HG02588 (cell line): ENCODE measurements around the gene PROX2.
A peak's percentile ranks its signal among the peaks of the same experiment; 100 is the strongest.

Experiments
- ATAC-seq: cut with Tn5 transposase; IDR thresholded peaks from one replicate; pipeline ENCODE4 v1.9.1; 2021; ENCODE audit warnings: mild to moderate bottlenecking, moderate library complexity; ENCODE audit not compliant: unreplicated experiment

PROX2 gene

GRCh38 chr14:74852922-74853530 lies 22.9 kb downstream of the PROX2 start:
- ATAC-seq, result no peak

DNA sequence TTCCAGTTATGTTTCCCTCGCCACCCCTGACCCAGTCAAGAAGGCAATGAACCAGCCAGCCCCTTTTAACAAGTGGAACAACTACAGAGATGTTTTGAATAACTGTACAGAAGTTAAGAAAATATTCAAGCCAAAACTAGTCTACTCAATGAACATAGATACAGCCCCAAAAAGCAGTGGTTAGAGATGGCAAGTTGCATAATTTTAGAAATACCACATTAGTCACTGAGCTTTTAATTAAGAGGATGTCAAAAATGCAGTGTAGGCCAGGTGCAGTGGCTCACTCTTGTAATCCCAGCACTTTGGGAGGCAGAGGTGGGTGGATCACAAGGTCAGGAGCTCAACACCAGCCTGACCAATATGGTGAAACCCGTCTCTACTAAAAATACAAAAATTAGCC lies 27.2 kb downstream of the PROX2 start:
- ATAC-seq, result no peak

DNA sequence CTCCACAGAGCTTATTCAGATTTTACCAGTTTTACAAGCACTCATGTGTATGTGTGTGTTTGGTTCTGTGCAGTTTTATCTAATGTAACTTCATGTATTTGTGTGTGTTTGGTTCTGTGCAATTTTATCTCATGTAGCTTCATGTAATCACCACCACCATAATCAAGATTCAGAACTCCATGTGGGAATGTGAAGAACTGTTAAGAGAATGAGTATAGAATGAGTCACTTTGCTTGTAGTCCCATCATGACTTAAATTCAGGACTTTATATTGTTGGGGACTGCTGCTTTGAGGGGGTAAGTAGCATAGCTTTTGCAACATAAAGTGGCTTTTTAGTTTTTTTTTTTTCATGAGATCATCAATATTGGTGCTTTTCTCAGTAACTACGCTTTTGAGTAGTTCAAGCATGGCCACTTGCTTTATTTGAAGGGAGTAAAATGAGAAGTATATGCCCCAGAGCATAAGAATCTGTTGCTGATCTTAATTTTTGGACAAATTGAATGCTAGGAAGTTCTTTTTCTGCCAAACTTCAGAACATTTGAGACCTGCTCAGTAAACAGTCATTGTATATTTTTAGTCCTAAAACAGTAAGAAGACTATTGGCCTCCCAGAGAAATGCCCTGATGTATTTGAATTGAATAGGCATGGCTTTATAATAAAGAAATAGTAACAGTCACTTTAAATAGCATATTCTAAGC lies 28.8 kb downstream of the PROX2 start:
- ATAC-seq, result no peak

- no peak for ATAC-seq
These were observed 29.8 kb downstream of the PROX2 start for GRCh38 chr14:74846168-74846567.

GRCh38 chr14:74843653-74844052 lies 32.3 kb downstream of the PROX2 start:
- no peak for ATAC-seq

- peak; percentile 77 for ATAC-seq
These were observed 34.4 kb downstream of the PROX2 start for GRCh38 chr14:74841230-74842207.

DNA sequence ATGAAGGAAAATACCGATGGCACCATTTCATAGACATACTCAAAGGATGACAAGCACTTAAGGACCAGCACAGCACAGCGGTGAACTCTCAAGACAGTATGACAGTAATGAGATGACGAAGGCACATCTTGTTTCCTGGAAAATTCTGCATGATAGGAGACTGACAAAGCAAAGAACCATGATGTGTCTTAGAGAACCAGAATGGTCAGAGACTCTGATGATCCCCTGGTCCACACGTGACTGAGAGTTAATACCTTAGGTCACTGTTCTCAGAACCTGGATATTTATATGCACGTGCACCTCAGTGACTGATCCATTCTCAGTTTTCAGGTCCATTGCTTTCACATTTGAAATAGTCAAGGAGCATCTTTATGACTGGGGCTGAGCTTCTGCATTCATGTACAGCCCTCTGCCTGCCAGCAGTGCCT lies 35.3 kb downstream of the PROX2 start:
- no peak for ATAC-seq

GRCh38 chr14:74838166-74838565 lies 37.8 kb downstream of the PROX2 start:
- no peak for ATAC-seq

- no peak for ATAC-seq
These were observed 39.5 kb downstream of the PROX2 start for GRCh38 chr14:74836251-74836960.

DNA sequence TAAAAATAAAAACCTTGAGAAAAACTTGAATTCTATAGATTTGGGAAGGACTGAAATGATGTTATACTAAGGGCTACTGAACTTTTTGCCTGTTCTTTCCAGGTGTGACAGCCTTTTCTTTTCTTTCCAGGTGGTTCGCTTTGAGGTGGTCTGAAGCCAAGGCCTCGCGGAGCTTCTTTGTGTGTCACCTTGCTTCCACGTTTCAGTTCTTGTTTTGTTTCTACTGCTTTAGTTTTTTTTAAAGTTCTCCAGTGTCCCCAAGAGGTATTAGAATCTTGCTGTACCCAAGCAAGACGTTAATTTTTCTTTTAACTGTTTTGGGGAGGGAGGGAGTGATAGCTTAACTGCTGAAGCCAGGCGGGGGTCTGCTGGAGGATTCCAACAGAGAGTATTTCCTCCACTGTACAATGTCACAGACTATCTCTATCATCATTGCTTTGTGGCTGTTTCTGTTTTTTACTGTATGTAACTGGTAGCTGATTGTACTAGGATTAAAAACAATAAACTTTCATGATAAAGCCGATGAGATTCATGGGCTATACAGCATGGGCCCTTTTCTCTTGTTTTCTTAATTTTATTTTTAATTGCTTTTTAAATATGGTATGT lies 40.2 kb downstream of the PROX2 start:
- no peak for ATAC-seq

GRCh38 chr14:74834692-74835392 lies 41.1 kb downstream of the PROX2 start:
- ATAC-seq, result no peak

GRCh38 chr14:74832849-74833248 lies 43.1 kb downstream of the PROX2 start:
- no peak for ATAC-seq

DNA sequence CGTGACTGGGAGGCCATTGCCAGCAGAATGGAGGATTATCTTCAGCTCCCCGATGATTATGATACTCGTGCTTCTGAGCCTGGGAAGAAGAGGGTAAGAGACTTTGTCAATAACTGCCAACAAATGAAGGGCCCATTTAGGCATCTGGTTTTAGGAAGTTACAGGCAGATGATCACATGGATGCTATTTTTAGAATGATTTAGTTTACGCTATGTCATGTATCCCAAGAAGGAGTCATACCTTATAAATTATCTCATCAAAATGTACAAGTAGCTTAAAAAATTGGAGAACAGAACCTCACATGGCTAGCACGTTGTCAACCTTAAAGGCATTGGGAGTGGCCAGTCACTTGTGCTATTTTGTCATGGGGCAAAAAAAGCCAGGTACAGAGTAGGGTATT lies 46.7 kb downstream of the PROX2 start:
- ATAC-seq, result no peak

GRCh38 chr14:74826574-74826973 lies 49.4 kb downstream of the PROX2 start:
- ATAC-seq, result no peak
